Cortex of kidney (tissue), 1 donor: ENCODE measurements around the gene FOXA3.

Source experiments
- DNase-seq: peaks from one replicate; lab custom pipeline; 2025; lab: John Stamatoyannopoulos, UW

The FOXA3 gene

GRCh38 chr19:45863840-45864628, at the start of gene FOXA3:
TSS of gene FOXA3 (plus strand) at chr19:45864326. CDS start at chr19:45864457, 131 bp downstream.
- no peak for DNase-seq

DNA sequence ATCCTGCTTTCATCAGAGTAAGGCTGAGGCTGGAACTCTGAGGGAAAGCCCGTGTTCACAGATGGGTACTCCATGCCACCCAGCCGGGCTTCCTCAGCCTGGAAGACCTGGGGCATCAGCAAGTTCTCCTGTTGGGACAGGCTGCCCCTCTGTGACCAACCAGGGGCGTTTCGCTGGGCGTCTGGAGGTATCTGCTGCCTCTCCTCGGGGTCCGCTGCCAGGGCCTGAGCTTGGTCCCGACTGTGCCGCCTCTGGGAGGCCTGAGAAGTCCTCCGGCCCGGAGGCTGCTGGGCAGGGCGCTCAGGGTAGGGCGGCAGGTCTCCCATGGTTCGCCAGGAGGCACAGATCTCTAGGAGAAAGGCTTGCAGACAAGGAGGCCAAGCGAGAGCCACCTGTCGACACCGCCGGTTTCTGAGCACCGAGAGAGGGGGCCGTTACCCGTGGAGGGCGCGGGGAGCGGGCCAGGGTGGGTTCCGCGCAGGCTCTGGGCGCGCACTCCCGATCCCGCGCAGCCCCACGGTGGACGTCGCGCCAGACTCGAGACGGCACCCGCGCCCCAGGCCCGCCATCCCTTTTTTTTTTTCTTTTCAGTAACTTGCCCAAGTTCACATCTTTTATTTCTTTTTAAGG, 49.2 kb upstream of the FOXA3 start, which contains the start of gene RSPH6A:
RSPH6A (minus strand) TSS at position 458 of the 630 bp plus-strand sequence; CDS start at position 326, 132 bp downstream.
- no peak for DNase-seq

- DNase-seq, result no peak
Observed at GRCh38 chr19:45815481-45816216, 48.5 kb upstream of the FOXA3 start.

- DNase-seq, result no peak
Observed at GRCh38 chr19:45816236-45817009, 47.7 kb upstream of the FOXA3 start.

DNA sequence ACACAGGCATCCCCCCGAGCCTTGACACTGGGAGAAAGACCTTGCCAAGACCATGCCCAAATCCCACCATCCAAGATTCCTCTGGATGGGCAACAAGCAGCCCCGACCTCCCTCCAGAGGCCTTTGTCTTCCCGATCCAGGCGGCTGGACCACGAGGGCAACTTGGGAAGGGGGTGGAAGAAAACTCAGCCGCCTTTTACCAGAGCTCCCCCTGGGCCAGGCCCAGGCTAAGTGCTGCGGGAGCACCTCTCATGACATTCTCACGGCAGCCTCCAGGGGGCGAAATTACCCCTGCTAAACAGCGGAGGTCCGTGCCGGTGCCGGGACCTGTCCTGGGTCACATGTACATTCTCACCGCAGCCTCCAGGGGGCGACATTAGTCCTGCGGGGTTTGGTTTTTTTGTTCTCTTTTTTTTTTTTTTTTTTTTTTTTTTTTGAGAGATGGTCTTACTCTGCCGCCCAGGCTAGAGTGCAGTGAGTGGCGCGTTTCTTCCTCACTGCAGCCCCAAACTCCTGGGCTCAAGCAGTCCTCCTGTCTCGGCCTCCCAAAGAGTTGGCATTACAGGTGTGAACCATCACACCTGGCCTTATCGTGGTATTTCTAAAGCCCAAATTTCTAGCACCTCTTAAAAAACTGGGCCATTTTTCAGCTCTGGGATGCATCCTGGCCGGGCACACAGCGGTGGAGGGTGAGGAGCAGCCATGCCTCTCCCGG, 47.0 kb upstream of the FOXA3 start:
- DNase-seq, result no peak

- DNase-seq, result no peak
Observed at GRCh38 chr19:45817725-45818301, 46.3 kb upstream of the FOXA3 start.

- DNase-seq, result no peak
Observed at GRCh38 chr19:45819769-45820168, 44.4 kb upstream of the FOXA3 start.

- DNase-seq, result no peak
Observed at GRCh38 chr19:45820413-45821102, 43.6 kb upstream of the FOXA3 start.

GRCh38 chr19:45821103-45821521, 43.0 kb upstream of the FOXA3 start:
- no peak for DNase-seq

- DNase-seq, result no peak
Observed at GRCh38 chr19:45821570-45821969, 42.6 kb upstream of the FOXA3 start.

- DNase-seq, result no peak
Observed at GRCh38 chr19:45822716-45823115, 41.4 kb upstream of the FOXA3 start.

- no peak for DNase-seq
Observed at GRCh38 chr19:45823182-45823581, 40.9 kb upstream of the FOXA3 start.

- no peak for DNase-seq
Observed at GRCh38 chr19:45824041-45824471, 40.1 kb upstream of the FOXA3 start.

GRCh38 chr19:45824531-45825262, 39.4 kb upstream of the FOXA3 start:
- no peak for DNase-seq

GRCh38 chr19:45825263-45825605, 38.9 kb upstream of the FOXA3 start:
- DNase-seq, result no peak

DNA sequence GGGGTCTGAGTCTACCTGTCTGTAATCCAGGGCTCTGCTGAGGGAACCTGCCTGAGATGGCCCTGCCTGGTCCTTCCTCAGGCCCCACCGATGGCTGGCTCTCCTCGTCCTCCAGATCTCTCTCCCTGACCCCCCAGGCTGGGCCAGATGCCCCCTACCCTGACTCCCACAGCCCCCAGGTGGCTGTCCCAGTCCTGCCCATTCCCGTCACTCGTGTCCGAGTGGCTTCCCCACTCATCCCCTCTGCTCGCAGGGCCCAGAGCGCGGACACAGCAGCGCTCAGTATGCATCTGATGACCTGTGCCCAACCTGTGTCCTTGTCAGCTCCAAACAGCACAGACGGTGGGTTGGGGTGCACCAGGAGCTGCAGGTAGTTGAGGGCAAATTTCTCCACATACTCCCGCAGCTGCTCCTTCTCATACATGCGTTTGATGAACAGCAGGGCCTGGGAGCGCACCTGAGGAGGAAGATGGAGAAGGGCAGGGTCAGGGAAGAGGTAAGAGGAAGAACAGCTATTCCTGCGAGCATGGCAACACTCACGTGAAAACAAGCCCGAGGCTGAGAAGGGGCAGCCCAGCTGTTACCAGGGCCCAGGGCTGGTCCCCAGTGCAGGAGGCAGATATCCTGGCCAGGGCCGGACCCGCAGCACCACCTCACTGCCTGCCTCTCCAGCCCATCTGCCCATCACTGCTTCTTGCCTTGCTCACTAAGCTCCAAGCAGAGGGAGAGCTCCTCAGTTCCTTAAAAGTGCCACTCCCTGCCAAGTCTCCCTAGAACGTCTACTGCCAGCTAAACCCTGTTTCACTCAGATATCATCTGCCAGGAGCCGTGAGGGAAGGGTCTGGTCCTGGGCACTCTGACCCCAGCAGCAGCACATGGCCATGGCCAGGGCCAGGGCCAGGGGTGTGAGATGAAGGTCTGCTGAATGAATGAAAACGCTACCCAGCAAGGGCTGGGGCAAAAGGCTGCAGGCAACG, 37.9 kb upstream of the FOXA3 start:
- DNase-seq, result no peak

GRCh38 chr19:45826934-45827333, 37.2 kb upstream of the FOXA3 start:
- DNase-seq, result no peak

- no peak for DNase-seq
Observed at GRCh38 chr19:45827459-45828093, 36.5 kb upstream of the FOXA3 start.
